Muscle of back (tissue), 10 donors: Measurements from ENCODE around the gene TRAPPC3L. TPM values are rescaled to one million over a fixed set of nuclear protein-coding genes. Genes with fewer than 3 reads are reported as not detected.

Experiments
- polyA plus RNA-seq, 10 donors: library from polyadenylated mRNA; unstranded; fragments of 120-200 nt; gene quantifications; one replicate each; pipeline ENCODE4 v1.2.1, GENCODE V29; 2013; ENCODE audit not compliant: insufficient read length in 10 of 10

Gene TRAPPC3L
- polyA plus RNA-seq, 10 donors: 0.05 to 0.24 (median 0.11) TPM; not detected in 5

Other genes starting within 250 kb of the TRAPPC3L start
- gene DSE, start 174.7 kb downstream of the TRAPPC3L start, polyA plus RNA-seq: 10 to 100 TPM; 30.3 to 39.2 (median 33.1) TPM
- 1 to 10 TPM; 2.1 to 4.7 (median 4.0) TPM for gene CALHM6, start 84.3 kb downstream of the TRAPPC3L start, polyA plus RNA-seq
- 1 to 10 TPM; 2.6 to 3.7 (median 3.1) TPM for gene CALHM5, start 34.0 kb downstream of the TRAPPC3L start, polyA plus RNA-seq
- gene CALHM4, start 8.1 kb upstream of the TRAPPC3L start, polyA plus RNA-seq: under 1 TPM in 1 of 10 donors, not detected in 9; 0.16 TPM
- gene RWDD1, start 25.8 kb upstream of the TRAPPC3L start, polyA plus RNA-seq: 10 to 100 TPM; 44.3 to 69.6 (median 57.9) TPM
- under 1 TPM; 0.29 to 0.91 (median 0.55) TPM for gene RSPH4A, start 70.8 kb upstream of the TRAPPC3L start, polyA plus RNA-seq
- 10 to 100 TPM in 4 of 10 donors, 1 to 10 TPM in 6; 6.6 to 11.4 (median 9.5) TPM for gene ZUP1, start 123.1 kb upstream of the TRAPPC3L start, polyA plus RNA-seq
- gene KPNA5, start 135.5 kb upstream of the TRAPPC3L start, polyA plus RNA-seq: 10 to 100 TPM in 8 of 10 donors, 1 to 10 TPM in 2; 8.3 to 15.2 (median 12.1) TPM
- 1 to 10 TPM; 5.0 to 9.4 (median 6.5) TPM for gene FAM162B, start 220.0 kb upstream of the TRAPPC3L start, polyA plus RNA-seq